GM12891 (cell line): ENCODE results near the gene ELOA.
"Not testable (repeated sequence)": the region's sequence is repeated elsewhere in the genome, so short reads cannot be mapped to it uniquely, and the experiment has no call there.

Experiments
- DNase-seq: peaks from one replicate; pipeline ENCODE4 v3.0.0; 2011; ENCODE audit warnings: low spot score; ENCODE audit not compliant: insufficient read length
- FAIRE-seq: peaks from 2 replicates; lab custom pipeline; 2011; peaks lifted over from hg19 to GRCh38; lab: Jason Lieb, UNC
- PAX5 ChIP-seq: IDR thresholded peaks from 2 replicates; pipeline ENCODE4 v1.6.1; 2011; ENCODE audit warnings: low read length, moderate library complexity, mild to moderate bottlenecking; ENCODE audit not compliant: insufficient read depth, severe bottlenecking
- POLR2A ChIP-seq: IDR thresholded peaks from 2 replicates; pipeline ENCODE4 v1.6.1; 2011; ENCODE audit warnings: low read depth, low read length, control low read depth
- POLR2AphosphoS5 ChIP-seq: IDR thresholded peaks from 2 replicates; pipeline ENCODE4 v1.6.1; 2011; ENCODE audit warnings: low read depth, low read length, control low read depth
- POU2F2 ChIP-seq: IDR thresholded peaks from 2 replicates; pipeline ENCODE4 v1.6.1; 2011; ENCODE audit warnings: low read depth, mild to moderate bottlenecking, control low read depth, low read length, moderate library complexity
- SPI1 ChIP-seq: IDR thresholded peaks from 2 replicates; pipeline ENCODE4 v1.6.1; 2011; ENCODE audit warnings: low read depth, low read length, control low read depth
- TAF1 ChIP-seq: IDR thresholded peaks from 2 replicates; pipeline ENCODE4 v1.6.1; 2011; ENCODE audit warnings: low read depth, low read length, control low read depth

The ELOA gene

DNA sequence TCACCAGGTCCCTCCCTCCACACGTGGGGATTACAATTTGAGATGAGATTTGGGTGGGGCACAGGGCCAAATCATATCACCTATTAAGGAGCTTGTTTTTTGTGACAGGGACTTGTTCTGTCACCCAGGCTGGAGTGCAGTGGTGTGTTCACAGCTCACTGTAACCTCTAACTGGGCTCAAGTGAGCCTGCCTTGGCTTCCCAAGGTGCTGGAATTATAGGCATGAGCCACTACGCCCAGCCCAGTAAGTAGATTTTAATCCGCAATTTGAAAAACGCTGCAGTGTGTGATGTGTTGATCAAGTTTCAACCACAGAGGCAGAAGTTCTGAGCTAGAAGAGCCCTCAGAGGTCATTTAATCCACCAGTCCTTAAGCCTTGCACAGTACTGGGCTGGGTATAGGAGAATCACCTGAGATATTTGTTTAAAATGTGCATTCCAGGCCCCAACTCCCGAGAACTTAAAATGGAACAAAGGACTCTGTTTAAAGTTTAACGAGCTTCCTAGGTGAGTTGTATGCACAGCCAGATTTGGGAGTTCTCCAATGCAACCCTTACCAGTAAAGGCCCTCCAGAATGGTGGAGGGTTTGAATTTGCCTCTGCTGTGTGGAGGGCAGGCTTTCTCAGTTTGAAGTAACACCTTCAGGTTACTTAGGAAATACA is 38.3 kb upstream of the ELOA start:
- FAIRE-seq (no peak), DNase-seq (no peak)
- no peak for TF ChIP-seq PAX5
- TF ChIP-seq TAF1 = no peak
- no peak for TF ChIP-seq SPI1
- TF ChIP-seq POU2F2 = no peak
- no peak for TF ChIP-seq POLR2AphosphoS5
- no peak for TF ChIP-seq POLR2A

DNA sequence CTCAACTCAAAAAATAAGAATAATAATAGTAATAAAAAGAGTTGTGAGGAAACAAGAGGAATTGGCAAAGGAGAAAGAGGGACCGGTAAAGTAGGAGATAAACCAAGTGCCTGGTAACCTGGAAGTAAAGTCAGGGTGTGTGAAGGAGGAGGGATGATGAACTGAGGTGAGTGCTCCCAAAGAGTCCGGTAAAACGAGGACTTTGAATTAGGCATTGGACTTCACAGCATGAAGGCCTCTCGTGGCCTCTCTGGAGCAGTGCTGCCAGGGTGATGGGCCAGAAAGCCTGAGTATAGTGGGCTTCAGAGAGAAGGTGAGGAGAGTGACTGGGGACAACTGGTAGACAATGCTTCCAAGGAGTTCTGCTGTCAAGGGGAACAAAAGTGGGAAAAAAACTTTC is 34.0 kb upstream of the ELOA start:
- no peak for DNase-seq
- no peak for FAIRE-seq
- no peak for TF ChIP-seq POLR2AphosphoS5
- TF ChIP-seq TAF1 = no peak
- no peak for TF ChIP-seq POU2F2
- TF ChIP-seq SPI1 = no peak
- no peak for TF ChIP-seq PAX5
- no peak for TF ChIP-seq POLR2A

DNA sequence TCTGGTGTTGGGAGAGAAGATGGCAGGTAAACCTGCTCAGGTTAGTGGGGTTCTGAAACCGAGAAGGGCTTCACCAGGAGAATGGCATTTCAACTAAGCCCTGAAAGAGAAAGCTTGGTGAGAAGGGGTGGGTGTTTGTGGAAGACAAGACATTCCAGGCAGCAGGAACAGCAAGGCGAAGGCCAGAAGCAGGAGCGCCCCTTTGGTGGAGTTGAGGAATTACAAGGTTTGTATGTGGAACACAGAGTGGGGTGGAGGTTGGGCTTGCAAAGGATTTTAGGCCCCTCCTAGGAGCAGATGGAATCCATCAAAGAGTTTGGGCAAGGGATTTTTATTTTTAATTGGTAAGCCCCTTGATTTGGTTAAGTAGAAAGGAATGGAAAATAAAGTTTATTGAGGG is 24.8 kb upstream of the ELOA start:
- DNase-seq = no peak
- TF ChIP-seq POLR2AphosphoS5 (no peak), POLR2A (no peak)
- peak; percentile 68 for FAIRE-seq

DNA sequence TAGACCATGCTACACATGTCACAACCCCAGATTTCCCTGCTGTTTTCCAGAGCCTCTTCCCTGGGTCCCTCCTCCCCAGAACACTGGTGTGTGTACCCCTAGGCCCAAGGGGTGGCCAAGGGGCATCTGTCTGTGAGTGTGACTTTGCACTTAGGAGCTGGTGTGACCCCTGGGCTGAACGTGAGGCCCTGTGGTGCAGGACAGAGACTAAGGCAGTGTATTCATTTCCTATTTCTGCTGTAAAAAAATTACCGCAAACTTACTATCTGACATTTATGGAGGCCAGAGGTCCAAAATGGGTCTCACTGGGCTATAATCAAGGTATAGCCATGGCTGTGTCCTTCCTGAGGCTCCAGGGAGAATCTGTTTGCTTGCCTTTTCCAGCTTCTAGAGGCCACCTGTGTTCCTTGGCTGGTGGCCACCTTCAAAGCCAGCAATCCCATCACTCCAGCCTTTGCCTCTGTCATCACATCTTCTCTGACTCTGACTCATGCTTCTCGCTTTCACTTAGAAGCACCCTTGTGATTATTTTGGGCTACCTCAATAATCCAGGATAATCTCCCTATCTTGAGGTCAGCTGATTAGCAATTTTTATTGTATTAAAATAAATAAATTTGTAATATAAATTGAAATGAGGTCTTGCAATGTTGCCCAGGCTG is 24.0 kb upstream of the ELOA start:
- FAIRE-seq (peak; percentile 89), DNase-seq (no peak)
- TF ChIP-seq POU2F2 (no peak), POLR2AphosphoS5 (no peak), SPI1 (peak; percentile 57; the same call in 1 of the 2 replicates)

DNA sequence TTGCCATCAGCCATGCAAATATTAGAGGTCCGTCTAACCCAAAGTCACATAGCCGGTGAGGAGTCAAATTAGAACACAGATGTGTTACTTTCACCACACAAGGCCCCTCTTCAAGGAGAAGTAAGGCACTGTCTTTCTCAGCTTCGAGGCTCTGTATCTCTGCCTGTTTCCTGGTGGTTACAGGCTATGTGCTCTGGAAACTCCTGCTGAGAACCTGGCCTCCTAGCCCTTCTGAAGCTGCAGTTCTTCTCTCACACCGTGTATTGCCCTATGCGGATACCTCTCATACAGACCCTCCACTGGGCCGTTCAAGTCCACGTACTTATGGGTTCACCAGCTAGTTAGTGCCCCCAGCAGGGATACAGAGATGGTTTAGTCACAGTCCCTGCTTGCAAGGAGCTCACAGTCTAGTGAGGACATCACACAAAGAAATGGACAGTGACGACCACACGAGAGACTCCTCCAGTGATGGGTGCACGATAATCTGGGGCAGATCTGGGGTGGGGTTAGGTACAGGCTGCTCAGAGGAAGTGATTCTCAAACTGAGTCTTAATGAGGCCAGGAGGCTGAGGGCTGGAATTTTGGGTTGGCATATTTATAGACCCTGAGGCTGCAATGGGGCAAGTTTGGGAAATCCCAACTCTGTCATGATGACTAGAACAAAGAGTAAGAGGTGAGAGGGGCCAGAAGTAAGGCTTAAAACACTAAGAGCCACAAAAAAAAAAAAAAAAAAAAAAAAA is 22.8 kb upstream of the ELOA start:
- FAIRE-seq (peak; percentile 94), DNase-seq (no peak)
- TF ChIP-seq POLR2AphosphoS5 = peak; percentile 74
- TF ChIP-seq SPI1 = peak; percentile 89
- TF ChIP-seq PAX5 = no peak
- TF ChIP-seq POU2F2 = peak; percentile 62
- 0 out of 2 replicates have a peak, but pooled peaks have one; percentile 54 for TF ChIP-seq TAF1
- peak; percentile 55 for TF ChIP-seq POLR2A

DNA sequence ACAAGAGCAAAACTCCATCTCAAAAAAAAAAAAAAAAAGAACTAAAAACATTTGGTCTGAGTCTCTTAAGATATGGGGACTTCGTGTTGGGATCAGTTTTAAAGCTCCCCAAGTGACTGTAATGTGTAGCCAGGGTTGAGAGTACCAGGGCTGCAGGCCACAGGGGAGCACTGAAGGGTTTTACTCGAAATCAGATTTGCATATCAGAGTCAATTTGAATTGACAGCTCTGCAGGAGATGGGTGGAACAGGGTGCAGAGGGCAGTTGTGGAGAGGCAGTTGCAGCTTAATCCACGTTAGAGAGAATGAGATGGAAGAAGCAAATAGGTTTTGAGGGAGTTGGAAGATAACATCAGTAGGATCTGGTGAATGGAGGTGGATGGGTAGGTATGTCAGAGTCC is 20.6 kb upstream of the ELOA start:
- DNase-seq (no peak), FAIRE-seq (peak; percentile 76)
- peak; percentile 96 for TF ChIP-seq POU2F2
- no peak for TF ChIP-seq POLR2A

DNA sequence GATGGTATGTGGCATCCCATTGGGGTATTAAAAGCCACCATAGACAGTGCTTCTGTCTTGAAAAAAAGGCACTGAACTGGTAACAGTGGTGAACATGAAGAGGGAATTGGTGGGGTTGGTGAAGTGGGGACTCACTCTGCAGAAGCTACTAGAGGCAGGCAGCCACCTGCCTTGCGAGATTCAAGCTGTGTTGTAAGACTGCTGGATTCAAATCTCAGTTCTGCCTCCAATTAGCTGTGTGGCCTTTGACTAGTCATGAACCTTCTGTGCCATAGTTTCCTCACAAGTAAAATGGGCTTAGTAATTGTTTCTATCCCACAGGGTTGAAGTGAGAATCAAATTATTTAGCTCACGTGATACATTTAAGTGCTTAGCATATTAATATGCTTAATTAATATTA is 16.6 kb upstream of the ELOA start:
- DNase-seq = no peak
- peak; percentile 75 for FAIRE-seq
- TF ChIP-seq PAX5 (no peak), POLR2AphosphoS5 (no peak), TAF1 (no peak), SPI1 (no peak), POLR2A (no peak), POU2F2 (no peak)

DNA sequence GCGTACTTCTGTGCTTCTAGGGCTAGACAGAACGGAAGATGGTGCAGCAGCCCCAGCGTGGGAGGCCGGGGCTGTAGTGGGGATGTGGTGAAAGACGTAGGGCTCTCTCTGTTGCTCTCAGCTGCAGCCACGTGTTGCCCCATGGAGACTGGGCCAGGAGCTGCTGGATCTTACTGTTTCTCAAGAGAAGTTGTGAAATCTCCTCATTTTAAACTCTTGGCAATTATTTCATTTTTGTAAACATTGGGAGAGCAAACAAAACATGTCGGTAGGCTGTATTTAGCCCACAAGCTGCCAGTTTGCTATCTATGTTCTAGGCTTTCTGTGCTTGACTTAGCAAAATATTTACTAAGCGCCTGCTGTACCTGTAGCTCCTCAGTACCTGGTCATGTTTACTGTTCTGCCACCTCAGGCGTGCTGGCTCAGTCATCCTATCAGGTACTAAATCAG is 15.9 kb upstream of the ELOA start:
- DNase-seq (no peak), FAIRE-seq (peak; percentile 89)
- TF ChIP-seq PAX5 (no peak), POU2F2 (no peak), TAF1 (no peak), SPI1 (peak; percentile 35), POLR2AphosphoS5 (no peak)

DNA sequence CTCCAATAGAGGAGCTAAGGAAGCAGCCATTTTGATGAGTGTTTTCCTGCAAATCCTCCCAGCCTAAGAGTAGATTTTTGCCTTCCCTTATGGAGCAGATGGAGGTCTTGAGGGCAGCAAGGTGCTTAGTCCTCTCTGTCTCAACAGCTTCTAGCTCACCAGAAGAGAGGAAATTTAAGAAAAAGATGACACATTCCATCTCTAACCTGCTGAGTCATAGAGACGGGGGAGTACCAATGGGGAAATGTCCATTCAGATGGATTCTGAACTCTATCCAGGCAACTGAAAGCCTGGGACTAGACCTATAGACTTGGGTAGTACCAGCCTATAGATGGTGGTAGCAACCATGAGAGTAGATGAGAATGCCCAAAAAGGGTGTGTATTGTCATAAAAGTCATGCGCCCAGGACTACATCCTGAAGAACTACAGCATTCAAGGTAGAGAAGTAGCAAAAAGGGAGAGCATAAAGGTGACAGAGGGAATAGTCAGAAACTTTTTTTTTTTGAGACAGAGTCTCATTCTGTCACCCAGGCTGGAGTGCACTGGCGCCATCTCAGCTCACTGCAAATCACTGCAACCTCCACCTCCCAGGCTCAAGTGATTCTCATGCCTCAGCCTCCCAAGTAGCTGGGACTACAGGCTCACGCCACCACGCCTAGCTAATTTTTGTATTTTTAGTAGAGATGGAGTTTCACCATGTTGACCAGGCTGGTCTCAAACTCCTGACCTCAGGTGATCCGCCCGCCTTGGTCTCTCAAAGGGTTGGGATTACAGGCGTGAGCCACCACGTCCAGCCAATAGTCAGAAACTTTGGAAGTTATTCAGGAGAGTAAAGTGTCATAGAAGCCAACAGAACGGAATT is 10.7 kb upstream of the ELOA start:
- FAIRE-seq (no peak), DNase-seq (no peak)
- TF ChIP-seq TAF1 = no peak
- no peak for TF ChIP-seq POU2F2
- no peak for TF ChIP-seq SPI1
- TF ChIP-seq POLR2A = no peak
- TF ChIP-seq PAX5 = no peak
- TF ChIP-seq POLR2AphosphoS5 = no peak

DNA sequence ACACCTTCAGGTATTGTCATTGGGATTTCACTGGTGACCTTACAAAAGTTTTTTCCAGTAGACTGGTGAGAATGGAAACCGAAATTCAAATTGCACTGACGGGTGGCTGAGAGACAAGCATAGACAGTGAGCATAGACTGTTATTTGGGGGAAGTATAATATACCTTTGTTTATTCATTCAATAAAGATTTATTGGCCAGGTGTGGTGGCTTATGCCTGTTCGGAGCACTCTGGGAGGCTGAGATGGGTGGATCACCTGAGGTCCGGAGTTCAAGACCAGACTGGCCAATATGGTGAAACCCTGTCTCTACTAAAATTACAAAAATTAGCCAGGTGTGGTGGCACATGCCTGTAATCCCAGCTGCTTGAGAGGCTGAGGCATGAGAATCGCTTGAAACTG is 10.0 kb upstream of the ELOA start:
- FAIRE-seq, DNase-seq: not testable (repeated sequence)
